Adrenal gland (tissue), 5 donors: ENCODE measurements around the gene PDE9A.

ENCODE experiments used
- CTCF ChIP-seq, 6 experiments: fragments of 450-650 bp in 4 of 6; fragments of 200-600 bp in 2 of 6; sonication (generic) in 1 of 6; IDR thresholded peaks; 1 replicate in 5 of 6; 2 replicates in 1 of 6; pipeline versions ENCODE4 v1.5.1 to v1.8.0; 2016 to 2021; ENCODE audit warnings: antibody characterized with exemption in 6 of 6, mild to moderate bottlenecking in 2 of 6, moderate library complexity in 1 of 6
- POLR2A ChIP-seq, 2 donors: fragments of 450-650 bp; IDR thresholded peaks; one replicate each; pipeline ENCODE4 v1.6.1; 2017; ENCODE audit warnings: antibody characterized with exemption in 2 of 2, mild to moderate bottlenecking in 2 of 2, moderate library complexity in 1 of 2
- donor health status: DM: no; HTN: no; CAD: no.

GRCh38 chr21:42815217-42815616, 161.8 kb downstream of the PDE9A start:
- TF ChIP-seq CTCF (IDR thresholded peaks at IDR 0.05) (no peak), POLR2A (IDR thresholded peaks at IDR 0.05) (no peak)
